Measurements from ENCODE around the gene ABTB2.

DNA sequence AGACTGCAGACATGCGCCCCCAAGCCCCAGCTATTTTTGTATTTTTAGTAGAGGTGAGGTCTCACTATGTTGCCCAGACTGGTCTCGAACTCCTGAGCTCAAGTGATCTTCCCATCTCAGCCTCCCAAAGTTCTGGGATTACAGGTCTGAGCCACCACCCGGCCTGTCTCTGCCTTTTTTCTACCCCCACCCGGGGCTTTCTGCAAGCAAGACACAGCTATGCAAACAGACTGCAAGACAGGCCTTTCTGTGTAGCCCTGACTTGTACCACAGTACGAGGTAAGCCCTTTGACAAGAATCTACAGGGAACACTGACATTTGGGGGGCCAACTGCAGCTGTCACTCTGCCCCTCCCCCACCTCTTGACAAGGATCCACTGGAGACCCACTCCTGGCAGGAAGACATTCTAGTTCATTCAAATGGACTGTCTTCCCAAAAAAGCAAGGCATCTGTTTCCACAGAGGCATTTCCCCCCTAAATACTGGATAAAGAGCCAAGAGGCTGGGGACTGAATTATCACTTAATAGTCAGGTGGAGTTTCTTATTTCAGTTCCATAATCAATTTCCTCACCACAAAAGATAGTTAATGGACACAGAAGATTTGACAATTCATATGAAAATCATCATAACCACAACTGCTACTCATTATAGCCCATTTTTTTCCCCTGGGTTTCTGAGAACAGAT, 118.2 kb downstream of the ABTB2 start:
- TF ChIP-seq, protein P1, sequence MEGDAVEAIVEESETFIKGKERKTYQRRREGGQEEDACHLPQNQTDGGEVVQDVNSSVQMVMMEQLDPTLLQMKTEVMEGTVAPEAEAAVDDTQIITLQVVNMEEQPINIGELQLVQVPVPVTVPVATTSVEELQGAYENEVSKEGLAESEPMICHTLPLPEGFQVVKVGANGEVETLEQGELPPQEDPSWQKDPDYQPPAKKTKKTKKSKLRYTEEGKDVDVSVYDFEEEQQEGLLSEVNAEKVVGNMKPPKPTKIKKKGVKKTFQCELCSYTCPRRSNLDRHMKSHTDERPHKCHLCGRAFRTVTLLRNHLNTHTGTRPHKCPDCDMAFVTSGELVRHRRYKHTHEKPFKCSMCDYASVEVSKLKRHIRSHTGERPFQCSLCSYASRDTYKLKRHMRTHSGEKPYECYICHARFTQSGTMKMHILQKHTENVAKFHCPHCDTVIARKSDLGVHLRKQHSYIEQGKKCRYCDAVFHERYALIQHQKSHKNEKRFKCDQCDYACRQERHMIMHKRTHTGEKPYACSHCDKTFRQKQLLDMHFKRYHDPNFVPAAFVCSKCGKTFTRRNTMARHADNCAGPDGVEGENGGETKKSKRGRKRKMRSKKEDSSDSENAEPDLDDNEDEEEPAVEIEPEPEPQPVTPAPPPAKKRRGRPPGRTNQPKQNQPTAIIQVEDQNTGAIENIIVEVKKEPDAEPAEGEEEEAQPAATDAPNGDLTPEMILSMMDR (IDR thresholded peaks at IDR 0.05) = no peak
- no peak for TF ChIP-seq POLR2A (IDR thresholded peaks at IDR 0.05)
- TF ChIP-seq EP300 (IDR thresholded peaks at IDR 0.05) = no peak

Data from tibial nerve (tissue), 4 donors.